HG02970 (cell line): ENCODE measurements around the gene ETFBKMT.

Experiments
- ATAC-seq: cut with Tn5 transposase; IDR thresholded peaks from one replicate; pipeline ENCODE4 v1.9.1; 2021; ENCODE audit warnings: mild to moderate bottlenecking, moderate library complexity, moderate number of reproducible peaks; ENCODE audit not compliant: unreplicated experiment, low FRiP score

Gene ETFBKMT, protein sequence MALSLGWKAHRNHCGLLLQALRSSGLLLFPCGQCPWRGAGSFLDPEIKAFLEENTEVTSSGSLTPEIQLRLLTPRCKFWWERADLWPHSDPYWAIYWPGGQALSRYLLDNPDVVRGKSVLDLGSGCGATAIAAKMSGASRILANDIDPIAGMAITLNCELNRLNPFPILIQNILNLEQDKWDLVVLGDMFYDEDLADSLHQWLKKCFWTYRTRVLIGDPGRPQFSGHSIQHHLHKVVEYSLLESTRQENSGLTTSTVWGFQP

DNA sequence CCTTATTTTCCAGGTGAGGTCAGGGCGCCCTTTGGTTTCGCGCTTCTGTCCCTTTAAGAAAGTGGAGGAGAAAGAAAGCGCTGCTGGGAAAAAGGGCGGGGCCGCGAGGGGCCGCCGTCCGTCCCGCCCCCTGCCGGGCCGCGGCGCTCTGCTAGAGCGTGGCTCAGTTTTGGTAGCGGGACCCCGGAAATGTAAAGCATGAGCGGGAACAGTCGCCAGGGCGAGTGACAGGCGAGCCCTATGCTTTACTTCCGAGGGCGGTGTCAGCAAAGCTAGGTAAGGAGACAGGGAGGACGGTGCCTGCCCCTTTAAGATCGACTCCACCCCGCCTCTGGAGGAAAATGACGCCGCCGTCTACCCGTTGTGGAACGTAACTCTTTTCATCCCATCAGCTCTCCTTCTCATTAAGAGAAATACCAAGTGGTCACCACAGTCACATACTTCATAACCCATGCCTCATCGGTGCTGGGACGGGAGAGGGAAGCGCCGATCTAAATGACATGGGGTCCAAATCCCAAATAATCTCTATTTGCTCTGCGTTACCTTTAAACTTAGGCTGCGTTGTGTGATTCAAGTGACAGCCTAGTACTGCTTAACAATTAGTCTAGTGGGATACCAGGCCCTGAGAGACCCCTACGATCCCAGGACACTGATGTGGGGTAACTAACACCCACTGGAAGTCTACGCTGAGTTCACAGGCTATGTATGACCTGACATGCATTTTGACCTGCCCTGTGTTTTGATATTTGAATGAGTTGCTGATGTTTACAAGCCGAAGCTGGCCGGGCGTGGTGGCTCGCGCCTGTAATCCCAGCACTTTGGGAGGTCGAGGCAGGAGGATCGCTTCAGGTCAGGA lies at the start of gene ETFBKMT:
TSS of gene ETFBKMT (plus strand) at position 602 of the 856 bp plus-strand sequence. CDS start 2,266 bp downstream, outside the sequence.
- ATAC-seq, result peak; percentile 98

DNA sequence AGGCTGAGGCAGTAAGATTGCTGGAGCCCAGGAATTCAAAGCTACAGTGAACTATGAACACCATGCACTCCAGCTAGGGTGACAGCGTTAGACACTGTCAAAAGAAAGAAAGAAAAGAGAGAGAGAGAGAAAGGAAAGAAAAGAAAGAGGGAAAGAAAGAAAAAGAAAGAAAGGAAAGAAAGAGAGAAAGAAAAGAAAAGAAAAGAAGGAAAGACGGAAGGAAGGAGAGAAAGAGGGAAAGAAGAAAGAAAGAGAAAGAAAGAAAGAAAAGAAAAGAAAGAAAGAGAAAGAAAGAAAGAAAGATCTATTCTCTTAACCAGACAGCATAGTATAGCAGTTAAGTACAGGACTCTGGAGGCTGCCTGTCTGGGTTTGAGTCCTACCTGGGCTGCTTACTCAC lies 46.7 kb upstream of the ETFBKMT start:
- no peak for ATAC-seq

DNA sequence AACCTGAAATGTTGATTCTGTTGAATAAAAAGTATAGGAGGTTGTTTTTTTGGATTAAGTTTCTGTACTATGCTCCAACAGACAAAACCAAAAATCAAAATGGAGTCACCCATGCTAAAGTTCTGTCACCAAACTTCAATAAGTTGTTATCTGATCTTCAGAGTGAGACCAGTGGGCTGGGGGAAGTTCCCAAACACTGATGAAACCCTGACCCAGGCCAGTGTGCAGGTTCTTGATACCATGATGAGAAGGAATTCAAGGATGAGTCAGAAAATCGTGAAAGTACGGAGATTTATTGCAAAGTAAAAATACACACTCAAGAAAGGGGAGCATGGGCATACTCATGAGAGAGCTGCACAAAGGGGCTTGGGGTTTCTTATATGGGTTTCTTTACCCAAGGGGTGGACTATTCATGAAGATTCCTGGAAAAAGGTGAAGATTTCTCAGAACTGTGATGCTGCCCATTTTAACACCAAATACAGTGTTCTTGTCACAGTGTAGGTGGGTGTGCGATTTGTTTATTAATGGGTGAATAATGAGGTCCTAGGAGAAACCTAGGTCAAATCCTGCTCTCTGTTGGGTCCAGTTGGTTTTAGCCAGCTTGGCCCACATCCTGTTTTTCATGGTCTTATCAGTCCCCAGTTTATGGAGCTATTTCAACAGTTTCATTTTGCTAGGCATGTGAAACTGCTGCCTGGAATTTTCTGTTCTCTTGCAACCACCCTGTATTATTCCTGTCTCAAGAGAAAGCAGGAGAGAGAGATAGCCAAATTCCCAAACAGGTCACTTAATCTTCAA lies 41.1 kb upstream of the ETFBKMT start:
- no peak for ATAC-seq

DNA sequence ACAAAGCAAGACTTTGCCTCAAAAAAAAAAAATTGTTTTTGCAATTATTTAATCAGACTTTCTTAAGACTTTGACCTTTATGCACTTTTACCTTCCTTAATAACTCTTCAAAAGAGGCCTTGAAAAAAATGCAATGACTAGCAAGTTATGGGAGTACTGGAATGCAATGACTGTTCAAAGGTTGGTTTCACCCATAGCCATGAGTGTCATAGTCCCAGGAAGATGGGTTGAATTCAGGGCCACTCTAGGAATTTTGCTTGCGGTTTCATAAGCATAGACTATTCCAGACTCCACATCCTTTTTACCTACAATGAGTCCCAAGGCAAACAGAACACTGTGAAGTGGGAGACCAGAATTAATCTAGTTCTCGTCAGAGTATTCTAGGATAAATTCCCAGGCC lies 39.2 kb upstream of the ETFBKMT start:
- ATAC-seq, result no peak

DNA sequence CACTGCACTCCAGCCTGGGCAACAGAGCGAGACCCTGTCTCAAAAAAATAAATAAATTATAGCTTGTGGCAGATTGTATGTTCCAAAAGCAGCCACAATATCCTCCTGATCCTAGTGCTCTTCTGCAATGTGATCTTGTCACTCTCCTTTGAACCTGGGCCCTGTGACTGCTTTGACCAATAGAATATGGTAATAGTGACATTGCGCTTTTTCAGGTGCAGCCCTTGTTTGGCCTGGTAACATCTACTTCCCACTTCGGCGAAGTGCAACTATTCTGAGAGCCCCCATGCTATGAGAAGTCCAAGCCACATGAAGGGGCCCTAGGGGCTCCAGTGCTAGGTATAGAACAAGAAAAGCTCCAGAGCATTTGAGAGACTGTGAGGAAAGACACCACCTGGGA lies 37.5 kb upstream of the ETFBKMT start:
- ATAC-seq, result no peak

DNA sequence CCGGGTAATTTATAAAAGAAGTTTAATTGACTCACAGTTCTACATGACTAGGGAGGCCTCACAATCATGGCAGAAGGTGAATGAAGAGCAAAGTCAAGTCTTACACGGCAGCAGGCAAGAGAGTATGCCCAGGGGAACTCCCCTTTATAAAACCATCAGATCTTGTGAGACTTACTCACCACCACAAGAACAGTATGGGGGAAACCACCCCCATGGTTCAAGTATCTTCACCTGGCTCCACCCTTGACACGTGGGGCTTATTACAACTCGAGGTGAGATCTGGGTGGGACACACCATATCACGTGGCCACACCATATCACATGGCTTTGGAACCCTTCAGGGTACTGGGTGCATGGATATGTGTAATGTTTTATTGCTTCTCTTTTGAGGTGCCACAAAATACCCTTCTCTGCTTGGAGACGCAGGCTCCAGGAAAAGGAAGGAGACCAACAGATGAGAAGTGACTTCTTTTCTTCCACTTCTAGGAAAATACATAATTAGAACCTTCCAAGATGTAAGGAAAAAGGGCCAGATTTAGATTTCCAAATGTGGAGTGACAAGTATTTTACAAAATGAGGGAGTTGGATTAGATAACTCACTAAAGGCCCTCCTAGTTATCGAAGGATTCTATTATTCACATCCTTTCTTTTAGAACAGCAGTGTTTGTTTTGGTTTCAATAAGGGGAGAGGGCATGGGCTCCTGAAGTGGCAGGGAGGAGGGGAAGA lies 33.1 kb upstream of the ETFBKMT start:
- ATAC-seq, result no peak

DNA sequence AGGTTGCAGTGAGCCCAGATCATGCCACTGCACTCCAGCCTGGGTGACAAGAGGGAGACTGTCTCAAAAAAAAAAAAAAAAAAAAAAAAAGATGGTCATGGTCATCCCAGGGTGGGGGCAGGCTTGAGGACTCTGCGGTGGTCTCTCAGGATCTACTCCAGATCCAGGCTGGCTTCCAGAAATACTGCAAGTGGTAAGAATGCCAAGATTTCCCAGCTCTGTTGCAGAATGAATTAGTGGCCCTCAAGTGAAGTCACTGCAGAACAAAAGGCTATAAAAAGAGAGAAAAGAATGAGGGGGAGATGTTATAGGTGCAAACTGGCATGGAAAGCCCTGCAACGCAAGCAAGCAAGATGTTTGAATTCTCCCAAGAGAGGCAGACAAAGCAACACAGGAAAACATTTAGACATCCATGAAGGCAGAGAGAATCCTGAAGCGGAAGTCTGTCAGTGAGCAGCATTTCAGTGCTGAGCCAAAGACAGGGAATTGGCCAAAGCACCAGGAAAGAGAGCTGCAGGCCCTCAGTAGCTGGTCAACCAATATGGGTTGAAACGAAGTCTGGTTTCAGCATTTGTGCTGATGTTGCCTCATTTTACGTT lies 31.9 kb upstream of the ETFBKMT start:
- ATAC-seq, result no peak

DNA sequence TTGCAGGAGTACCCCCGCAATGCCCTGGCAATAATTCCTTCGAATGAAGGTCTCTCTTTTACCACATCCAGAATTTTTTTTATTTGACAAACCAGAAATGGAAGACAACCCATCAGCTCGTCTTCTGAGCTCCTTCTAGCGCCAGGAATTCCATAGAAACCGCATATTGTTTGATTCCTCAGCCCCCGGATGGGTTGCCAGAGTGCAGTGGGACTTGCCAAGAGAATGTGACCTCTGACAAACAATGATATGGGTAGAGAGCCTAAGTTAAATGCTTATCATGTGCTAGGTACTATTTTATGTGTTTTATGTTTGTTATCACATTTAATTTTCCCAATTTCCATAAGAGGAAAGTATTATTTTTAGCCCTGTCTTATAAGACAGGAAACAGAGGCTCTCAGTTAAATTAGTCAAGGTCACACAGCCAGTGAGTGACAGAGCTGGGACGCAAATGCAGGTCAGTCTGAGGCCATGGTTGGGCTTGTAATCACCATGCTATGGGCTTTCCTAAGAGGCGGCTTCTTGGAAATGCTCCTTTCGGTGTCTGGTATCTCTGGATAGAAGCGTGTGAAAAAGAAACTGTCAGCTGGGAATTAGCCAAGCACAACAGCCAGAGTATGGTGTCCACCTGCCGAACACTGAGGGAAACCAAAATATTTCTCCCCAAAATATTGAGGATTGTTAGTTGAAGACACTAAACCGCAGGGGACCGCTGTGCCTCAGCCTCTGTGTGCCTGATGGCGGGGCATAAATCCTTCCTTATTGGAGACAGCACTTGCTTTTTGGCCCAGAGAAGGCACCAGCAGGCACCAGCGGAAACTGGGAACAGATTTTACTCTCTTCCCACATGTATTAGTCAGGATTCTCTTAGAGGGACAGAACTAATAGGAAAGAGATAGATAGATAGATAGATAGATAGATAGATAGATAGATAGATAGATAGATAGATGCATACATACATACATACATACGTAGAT lies 29.4 kb upstream of the ETFBKMT start:
- ATAC-seq, result no peak

DNA sequence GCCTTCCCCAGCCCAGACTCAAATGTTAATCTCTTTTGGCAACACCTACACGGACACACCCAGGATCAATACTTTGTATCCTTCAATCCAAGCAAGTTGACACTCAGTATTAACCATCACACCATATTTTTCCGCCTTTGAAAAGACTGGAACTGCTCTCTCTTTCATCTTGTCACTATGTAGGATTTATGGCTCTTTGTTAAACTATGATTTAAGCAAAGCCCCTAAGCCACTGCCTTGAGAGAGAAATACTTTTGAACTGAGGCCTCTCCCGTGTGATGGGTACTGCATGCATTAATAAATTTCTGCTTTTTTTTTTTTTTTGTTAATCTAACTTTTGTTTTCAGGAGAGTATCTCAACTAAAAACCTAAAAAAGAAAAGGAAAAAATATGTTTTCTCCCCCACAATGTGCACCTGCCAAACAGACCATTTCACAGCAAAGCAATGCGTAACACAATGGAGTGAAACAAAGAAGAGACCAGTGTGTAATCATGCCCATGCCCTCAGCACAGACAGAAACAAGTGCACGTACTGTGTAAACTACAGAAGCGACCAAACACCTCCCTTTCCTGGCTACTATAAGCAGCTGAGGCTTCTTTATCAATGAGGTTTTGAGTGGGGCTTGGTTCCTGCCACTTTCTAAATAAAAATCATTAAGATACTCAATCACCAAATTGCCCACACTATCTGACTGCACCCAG lies 28.3 kb upstream of the ETFBKMT start:
- ATAC-seq, result no peak

DNA sequence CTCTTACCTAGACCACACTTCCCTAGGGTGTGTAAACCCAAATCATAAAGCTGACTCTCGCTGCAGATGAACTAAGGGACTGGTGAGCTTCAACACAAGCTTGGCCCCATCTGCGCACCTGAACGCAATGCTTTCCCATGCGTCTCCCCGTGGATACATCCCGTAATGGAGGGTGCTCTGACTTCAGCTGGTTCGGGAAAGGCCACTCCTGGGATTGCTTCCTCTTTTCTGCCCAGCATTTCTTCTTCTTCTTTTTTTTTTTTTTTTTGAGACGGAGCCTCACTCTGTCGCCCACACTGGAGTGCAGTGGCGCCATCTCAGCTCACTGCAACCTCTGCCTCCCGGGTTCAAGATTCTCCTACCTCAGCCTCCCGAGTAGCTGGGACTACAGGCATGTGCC lies 27.7 kb upstream of the ETFBKMT start:
- ATAC-seq, result no peak

DNA sequence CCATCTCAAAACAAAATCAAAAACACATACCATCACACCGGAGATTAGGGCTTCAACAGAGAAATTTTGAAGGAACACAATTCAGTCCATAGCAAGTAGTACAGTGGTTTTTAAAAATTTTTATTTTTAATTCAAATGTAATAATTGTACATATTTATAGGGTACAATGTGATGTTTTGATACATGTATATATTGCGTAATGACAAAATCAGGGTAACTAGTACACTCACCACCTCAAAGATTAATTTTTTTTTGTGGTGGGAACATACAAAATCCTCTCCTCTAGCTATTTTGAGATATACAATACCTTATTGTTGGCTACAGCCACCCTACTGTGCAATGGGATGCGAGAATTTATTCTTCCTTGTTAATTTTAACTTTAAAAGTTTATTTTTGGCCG lies 26.0 kb upstream of the ETFBKMT start:
- no peak for ATAC-seq

DNA sequence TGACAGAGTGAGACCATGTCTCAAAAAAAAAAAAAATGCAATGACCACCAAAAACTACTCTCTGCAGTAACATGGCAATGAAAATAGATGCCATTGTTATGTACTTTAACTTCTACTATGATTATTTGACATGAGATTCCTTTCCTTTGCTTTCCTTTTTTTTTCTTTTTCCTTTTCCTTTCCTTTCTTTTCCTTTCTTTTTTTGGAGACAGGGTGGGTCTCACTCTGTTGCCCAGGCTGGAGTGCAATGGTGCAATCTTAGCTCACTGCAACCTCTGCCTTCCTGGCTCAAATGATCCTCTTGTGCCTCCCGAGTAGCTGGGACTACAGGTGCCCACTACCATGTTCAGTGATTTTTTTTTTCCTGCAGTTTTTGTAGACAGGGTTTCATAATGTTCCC lies 24.9 kb upstream of the ETFBKMT start:
- no peak for ATAC-seq

DNA sequence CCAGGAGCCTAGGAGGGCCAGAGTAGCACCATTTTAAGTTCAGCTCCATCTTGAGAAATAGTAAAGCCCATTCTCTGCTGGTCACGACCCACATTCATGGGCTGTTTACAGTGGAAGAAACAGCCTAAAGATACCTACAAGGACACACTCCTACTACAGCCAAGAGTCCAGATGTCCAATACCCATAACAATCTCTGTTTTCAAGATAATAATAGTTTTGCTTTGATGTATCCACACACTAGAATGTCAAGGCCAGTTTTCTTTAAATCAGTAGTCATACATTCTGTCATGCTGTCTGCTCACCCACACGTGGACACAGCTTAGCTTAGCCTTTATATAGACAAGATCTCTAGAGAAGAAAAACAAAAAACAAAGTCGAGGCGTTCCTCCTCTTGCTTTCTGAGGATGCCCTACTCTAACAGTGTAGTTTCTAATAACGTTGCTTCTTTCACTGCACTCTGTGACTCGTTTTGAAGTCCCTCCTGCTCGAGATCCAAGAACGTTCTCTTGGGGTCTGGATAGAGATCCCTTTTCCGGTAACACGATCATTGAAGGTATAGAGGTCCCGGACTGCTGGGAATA lies 17.9 kb upstream of the ETFBKMT start:
- ATAC-seq, result no peak

DNA sequence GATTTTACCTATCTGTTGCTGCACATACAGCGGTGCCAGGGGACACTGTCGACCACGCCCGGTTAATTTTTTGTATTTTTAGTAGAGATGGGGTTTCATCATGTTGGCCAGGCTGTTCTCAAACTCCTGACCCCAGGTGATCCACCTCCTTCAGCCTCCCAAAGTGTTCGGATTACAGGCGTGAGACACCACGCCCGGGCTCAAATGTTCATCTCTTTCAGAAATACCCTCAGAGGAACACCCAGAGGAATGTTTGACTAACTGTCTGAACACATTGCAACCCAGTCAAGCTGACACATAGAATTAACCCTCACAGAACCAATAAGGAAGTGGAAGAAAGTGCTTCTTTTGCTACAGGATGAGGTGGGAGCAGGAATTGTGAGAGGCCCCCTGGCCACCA lies 15.0 kb upstream of the ETFBKMT start:
- ATAC-seq, result no peak

DNA sequence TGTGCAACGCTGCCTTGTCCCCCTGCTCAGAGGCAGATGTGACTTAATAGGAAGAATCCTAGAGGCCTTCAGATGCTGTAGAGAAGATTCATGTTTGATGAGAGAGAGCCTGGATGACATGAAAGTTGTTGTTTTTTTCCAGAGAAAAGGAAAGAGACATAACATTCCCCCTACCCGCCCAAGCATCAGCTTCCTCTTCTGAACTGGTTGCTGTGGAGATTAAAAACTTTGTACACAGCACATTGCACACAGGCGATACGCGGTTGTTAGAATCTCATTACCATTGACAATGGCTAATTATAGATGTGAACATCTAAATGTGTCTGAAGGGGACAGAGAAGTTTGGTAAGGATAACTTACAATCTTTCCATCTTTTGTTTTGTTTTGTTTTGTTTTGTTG lies 13.6 kb upstream of the ETFBKMT start:
- ATAC-seq, result no peak

DNA sequence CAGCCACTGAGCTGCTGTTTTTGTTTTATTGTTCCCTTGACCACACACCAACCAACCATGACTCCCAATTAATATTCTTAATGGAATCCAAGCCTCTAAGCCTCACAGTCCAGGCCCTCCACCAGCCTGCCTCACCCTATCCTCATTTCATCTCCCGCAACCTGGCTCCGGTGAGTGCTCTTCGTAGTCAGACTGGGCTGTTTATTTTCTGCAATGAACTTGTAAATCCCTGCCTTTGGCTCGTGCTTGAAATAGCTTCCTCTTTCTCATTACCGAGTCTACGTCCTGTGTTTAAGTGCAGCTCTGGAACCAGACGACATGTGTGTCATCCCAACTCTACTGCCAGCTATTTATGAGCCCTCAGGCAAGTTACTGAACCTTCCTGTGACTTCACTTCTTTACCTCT lies 12.4 kb upstream of the ETFBKMT start:
- ATAC-seq, result no peak

DNA sequence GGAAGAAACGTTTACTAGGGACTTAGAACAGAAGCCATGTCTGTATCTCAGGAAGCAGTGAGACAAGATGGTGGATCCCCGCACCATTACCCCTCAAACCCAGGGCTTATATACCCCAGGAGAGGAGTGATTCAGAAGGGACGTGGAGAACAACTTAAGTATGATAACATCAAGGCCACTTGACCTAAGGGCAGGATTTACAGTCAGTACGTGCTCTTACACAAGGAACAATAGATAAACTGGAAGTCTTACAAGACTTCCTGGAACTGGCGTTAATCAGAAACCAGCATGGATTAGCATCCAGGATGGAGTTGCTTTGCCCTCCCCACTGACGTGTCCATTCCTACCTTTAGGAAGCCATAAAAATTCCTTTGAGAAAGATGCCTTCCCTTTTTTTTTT lies 8.6 kb upstream of the ETFBKMT start:
- no peak for ATAC-seq

DNA sequence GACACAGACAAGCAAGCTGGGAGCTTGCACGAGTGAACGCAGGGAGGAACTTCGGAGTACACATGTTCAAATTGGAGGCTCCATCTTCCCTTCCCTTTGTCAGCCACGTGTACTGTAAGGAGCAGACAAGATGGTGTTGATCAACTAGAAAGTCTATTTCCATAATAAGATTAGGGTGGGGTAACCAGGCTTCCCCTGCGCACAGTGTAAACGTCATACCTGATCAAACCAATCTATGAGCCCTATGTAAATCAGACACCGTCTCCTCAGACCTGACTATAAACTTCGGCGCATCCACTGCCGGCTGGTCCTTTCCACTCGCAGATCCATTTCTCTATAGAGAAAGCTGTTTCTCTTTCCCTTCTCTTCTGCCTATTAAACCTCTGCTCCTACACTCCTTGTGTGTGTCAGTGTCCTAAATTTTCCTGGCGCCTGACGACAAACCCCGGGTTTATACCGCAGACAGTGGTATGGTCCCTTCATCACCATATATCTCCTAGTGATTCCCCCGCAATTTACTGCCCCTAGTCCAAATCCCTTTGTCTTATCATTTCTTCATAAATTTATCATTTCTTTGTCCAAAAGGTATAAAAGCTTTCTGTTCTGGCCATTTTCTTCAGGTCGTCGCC lies 7.5 kb upstream of the ETFBKMT start:
- ATAC-seq, result no peak
